A549 (cell line): ENCODE measurements around the gene SPTLC2.

Experiments
- BHLHE40 ChIP-seq: IDR thresholded peaks from 2 replicates; pipeline ENCODE4 v1.6.1; 2012; ENCODE audit warnings: low read depth, low read length, inconsistent platforms
- CBX2 ChIP-seq: fragments of 200-600 bp; sonication (generic); IDR thresholded peaks from 2 replicates; pipeline ENCODE4 v1.6.1; 2016; ENCODE audit warnings: low read depth, mild to moderate bottlenecking, borderline replicate concordance
- CBX8 ChIP-seq: fragments of 200-600 bp; sonication (generic); IDR thresholded peaks from 2 replicates; pipeline ENCODE4 v1.6.1; 2016
- CEBPB ChIP-seq, 2 experiments: fragments of >200 bp in 1 of 2; sonication (Bioruptor Twin) in 1 of 2; formaldehyde crosslinking in 1 of 2; IDR thresholded peaks; 2 replicates each; pipeline ENCODE4 v1.6.1; 2012 to 2016
- CTCF ChIP-seq: fragments of >200 bp; sonication (Bioruptor Twin); formaldehyde crosslinking; IDR thresholded peaks from 3 replicates; pipeline ENCODE4 v1.5.1; 2016
- JUN ChIP-seq, 2 experiments: fragments of >200 bp; sonication (Bioruptor Twin); formaldehyde crosslinking; IDR thresholded peaks; 2 replicates in 1 of 2; 3 replicates in 1 of 2; pipeline ENCODE4 v1.6.1; 2016 to 2017
- MAFK ChIP-seq: fragments of 450-650 bp; IDR thresholded peaks from 2 replicates; pipeline ENCODE4 v1.6.1; 2014; ENCODE audit not compliant: partially characterized antibody
- POLR2A ChIP-seq: IDR thresholded peaks from 2 replicates; pipeline ENCODE4 v1.6.1; 2012; ENCODE audit warnings: mild to moderate bottlenecking, low read length
- RFX5 ChIP-seq: fragments of 450-650 bp; IDR thresholded peaks from 2 replicates; pipeline ENCODE4 v1.7.1; 2014; ENCODE audit warnings: antibody characterized with exemption, mild to moderate bottlenecking, moderate library complexity
- SREBF2 ChIP-seq: fragments of 450-650 bp; IDR thresholded peaks from 2 replicates; pipeline ENCODE4 v1.6.1; 2014; ENCODE audit warnings: mild to moderate bottlenecking, moderate library complexity
- USF2 ChIP-seq: fragments of 450-650 bp; IDR thresholded peaks from 2 replicates; pipeline ENCODE4 v1.6.1; 2014; ENCODE audit warnings: antibody characterized with exemption
- ZC3H11A ChIP-seq: fragments of 450-650 bp; IDR thresholded peaks from 2 replicates; pipeline ENCODE4 v1.6.1; 2014; ENCODE audit warnings: antibody characterized with exemption, mild to moderate bottlenecking
- TF ChIP-seq, protein P1 (sequence below): IDR thresholded peaks from 2 replicates; pipeline ENCODE4 v1.6.1; 2012
- TF ChIP-seq, protein P2 (sequence below): fragments of >200 bp; sonication (Bioruptor Twin); formaldehyde crosslinking; IDR thresholded peaks from 3 replicates; pipeline ENCODE4 v1.6.1; 2016

- TF ChIP-seq CTCF, result no peak
- TF ChIP-seq MAFK, result no peak
- no peak for TF ChIP-seq SREBF2
- TF ChIP-seq, protein P1, sequence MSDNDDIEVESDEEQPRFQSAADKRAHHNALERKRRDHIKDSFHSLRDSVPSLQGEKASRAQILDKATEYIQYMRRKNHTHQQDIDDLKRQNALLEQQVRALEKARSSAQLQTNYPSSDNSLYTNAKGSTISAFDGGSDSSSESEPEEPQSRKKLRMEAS, result no peak
- no peak for TF ChIP-seq POLR2A
- TF ChIP-seq CBX8, result no peak
- TF ChIP-seq, protein P2, sequence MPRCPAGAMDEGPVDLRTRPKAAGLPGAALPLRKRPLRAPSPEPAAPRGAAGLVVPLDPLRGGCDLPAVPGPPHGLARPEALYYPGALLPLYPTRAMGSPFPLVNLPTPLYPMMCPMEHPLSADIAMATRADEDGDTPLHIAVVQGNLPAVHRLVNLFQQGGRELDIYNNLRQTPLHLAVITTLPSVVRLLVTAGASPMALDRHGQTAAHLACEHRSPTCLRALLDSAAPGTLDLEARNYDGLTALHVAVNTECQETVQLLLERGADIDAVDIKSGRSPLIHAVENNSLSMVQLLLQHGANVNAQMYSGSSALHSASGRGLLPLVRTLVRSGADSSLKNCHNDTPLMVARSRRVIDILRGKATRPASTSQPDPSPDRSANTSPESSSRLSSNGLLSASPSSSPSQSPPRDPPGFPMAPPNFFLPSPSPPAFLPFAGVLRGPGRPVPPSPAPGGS, result no peak
- no peak for TF ChIP-seq RFX5
- no peak for TF ChIP-seq USF2
- TF ChIP-seq BHLHE40, result no peak
- no peak for TF ChIP-seq CEBPB (IDR thresholded peaks at IDR 0.05)
- TF ChIP-seq CBX2, result no peak
- TF ChIP-seq JUN (IDR thresholded peaks at IDR 0.05), result no peak
- TF ChIP-seq ZC3H11A, result no peak
Measured at GRCh38 chr14:77475432-77476115, 140.9 kb downstream of the SPTLC2 start.
